C4-2B (cell line): Measurements from ENCODE around the gene NCK2.

ENCODE experiments used
- CTCF ChIP-seq: fragments of 450-650 bp; conservative IDR thresholded peaks from 2 replicates; pipeline ENCODE4 v1.5.1; 2017; ENCODE audit warnings: mild to moderate bottlenecking
- ZFX ChIP-seq: fragments of 450-650 bp; IDR thresholded peaks from 2 replicates; pipeline ENCODE4 v1.6.1; 2017

GRCh38 chr2:105882920-105883435, 138.3 kb downstream of the NCK2 start:
- no peak for TF ChIP-seq CTCF
- TF ChIP-seq ZFX = no peak
